Measurements from ENCODE around the gene DIP2C. TPM values are rescaled to one million over a fixed set of nuclear protein-coding genes. Genes with fewer than 3 reads are reported as not detected.

Gene DIP2C
- total RNA-seq, 1 experiment from 2014 or later, result 11.0 TPM

DNA sequence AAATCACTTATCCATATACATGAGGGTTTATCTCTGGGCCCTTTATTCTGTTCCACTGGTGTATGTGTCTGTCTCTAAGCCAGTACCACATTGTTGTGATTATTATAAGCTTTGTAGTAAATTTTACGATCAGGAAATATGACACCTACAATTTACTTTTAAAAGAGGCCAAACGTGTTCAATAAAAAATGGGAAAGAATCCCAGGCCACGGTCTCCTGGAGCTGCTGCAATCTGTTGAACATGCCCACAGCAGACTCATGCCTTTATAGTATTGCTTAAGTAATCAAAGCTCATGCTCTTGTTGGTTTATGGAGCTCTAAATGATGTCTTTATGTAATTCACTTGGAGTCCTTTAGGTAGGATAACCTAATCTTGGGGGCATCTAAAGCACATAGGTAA lies 281.2 kb downstream of the DIP2C start:
- no peaks in the 10 kb centered on the region for H3K4me1 Mint-ChIP-seq
- no peaks in the 10 kb centered on the region for H3K27me3 Mint-ChIP-seq (ENCODE audit: low read depth)
- ChIA-PET CTCF (interaction anchor here (1.5 to 1.9 kb wide), 2 partner anchors 9 to 177 kb away, joined by 3 to 5 read pairs; no protein-coding TSS in a partner anchor), POLR2A (no interaction called here)
- no peak for DNase-seq (ENCODE audit: low spot score)
- H3K9me3 Mint-ChIP-seq, result no peaks in the 10 kb centered on the region
- H3K36me3 Mint-ChIP-seq, result peaks cover 7% of the 10 kb centered on the region; the same call in 1 of the 2 replicates
- no peak overlapping the region for H3K27ac Mint-ChIP-seq
- TF ChIP-seq, protein P1, sequence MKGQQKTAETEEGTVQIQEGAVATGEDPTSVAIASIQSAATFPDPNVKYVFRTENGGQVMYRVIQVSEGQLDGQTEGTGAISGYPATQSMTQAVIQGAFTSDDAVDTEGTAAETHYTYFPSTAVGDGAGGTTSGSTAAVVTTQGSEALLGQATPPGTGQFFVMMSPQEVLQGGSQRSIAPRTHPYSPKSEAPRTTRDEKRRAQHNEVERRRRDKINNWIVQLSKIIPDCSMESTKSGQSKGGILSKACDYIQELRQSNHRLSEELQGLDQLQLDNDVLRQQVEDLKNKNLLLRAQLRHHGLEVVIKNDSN (CRISPR knock-in tag; IDR thresholded peaks at IDR 0.05), result no peak
- TF ChIP-seq, protein P2, sequence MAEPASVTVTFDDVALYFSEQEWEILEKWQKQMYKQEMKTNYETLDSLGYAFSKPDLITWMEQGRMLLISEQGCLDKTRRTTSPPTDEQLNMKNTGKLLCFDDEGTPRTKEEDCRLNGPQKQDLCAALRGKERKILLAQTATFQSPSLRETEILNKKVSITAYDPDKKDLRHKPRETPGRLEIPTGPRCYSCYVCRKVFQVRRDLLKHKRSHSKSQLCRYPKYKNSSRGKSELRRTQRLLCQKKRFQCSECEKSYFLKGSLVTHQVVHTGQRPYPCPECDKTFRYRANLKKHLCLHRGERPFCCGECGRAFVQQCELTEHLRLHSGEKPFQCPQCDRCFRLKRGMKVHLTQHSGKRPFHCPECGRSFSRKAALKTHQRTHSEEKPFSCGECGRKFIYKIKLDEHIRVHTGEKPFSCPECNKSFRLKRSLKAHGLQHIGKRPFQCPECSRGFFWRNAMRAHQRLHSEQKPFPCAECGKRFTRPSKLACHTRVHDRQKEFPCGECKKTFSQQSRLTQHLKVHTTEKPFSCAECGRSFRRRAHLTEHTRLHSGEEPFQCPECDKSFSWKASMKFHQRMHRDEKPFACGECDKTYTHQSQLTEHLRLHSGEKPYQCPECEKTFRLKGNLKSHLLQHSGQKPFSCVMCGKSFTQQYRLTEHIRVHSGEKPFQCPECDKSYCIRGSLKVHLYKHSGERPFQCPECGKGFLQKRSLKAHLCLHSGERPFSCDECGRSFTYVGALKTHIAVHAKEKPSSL (CRISPR knock-in tag; conservative IDR thresholded peaks at IDR 0.05), result no peak
- no peak for TF ChIP-seq FOXP1 (CRISPR knock-in tag; IDR thresholded peaks at IDR 0.05; ENCODE audit: borderline replicate concordance)
- TF ChIP-seq, protein P3, sequence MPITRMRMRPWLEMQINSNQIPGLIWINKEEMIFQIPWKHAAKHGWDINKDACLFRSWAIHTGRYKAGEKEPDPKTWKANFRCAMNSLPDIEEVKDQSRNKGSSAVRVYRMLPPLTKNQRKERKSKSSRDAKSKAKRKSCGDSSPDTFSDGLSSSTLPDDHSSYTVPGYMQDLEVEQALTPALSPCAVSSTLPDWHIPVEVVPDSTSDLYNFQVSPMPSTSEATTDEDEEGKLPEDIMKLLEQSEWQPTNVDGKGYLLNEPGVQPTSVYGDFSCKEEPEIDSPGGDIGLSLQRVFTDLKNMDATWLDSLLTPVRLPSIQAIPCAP (CRISPR knock-in tag; IDR thresholded peaks at IDR 0.05), result no peak
- no peak for TF ChIP-seq CREM (CRISPR knock-in tag; IDR thresholded peaks at IDR 0.05)
- TF ChIP-seq, protein P4, sequence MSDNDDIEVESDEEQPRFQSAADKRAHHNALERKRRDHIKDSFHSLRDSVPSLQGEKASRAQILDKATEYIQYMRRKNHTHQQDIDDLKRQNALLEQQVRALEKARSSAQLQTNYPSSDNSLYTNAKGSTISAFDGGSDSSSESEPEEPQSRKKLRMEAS (CRISPR knock-in tag; IDR thresholded peaks at IDR 0.05), result no peak
- no peak for TF ChIP-seq ATF1 (CRISPR knock-in tag; IDR thresholded peaks at IDR 0.05)
- no peak for TF ChIP-seq GTF2I (CRISPR knock-in tag; conservative IDR thresholded peaks at IDR 0.05)
- TF ChIP-seq ZBTB21 (CRISPR knock-in tag; IDR thresholded peaks at IDR 0.05; ENCODE audit: borderline replicate concordance), result no peak
- TF ChIP-seq NR2C2 (CRISPR knock-in tag; IDR thresholded peaks at IDR 0.05), result no peak
- TF ChIP-seq, protein P5, sequence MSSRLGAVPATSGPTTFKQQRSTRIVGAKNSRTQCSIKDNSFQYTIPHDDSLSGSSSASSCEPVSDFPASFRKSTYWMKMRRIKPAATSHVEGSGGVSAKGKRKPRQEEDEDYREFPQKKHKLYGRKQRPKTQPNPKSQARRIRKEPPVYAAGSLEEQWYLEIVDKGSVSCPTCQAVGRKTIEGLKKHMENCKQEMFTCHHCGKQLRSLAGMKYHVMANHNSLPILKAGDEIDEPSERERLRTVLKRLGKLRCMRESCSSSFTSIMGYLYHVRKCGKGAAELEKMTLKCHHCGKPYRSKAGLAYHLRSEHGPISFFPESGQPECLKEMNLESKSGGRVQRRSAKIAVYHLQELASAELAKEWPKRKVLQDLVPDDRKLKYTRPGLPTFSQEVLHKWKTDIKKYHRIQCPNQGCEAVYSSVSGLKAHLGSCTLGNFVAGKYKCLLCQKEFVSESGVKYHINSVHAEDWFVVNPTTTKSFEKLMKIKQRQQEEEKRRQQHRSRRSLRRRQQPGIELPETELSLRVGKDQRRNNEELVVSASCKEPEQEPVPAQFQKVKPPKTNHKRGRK (CRISPR knock-in tag; IDR thresholded peaks at IDR 0.05; ENCODE audit: borderline replicate concordance), result no peak
- TF ChIP-seq ESRRA (CRISPR knock-in tag; IDR thresholded peaks at IDR 0.05; ENCODE audit: borderline replicate concordance), result no peak
- TF ChIP-seq, protein P6, sequence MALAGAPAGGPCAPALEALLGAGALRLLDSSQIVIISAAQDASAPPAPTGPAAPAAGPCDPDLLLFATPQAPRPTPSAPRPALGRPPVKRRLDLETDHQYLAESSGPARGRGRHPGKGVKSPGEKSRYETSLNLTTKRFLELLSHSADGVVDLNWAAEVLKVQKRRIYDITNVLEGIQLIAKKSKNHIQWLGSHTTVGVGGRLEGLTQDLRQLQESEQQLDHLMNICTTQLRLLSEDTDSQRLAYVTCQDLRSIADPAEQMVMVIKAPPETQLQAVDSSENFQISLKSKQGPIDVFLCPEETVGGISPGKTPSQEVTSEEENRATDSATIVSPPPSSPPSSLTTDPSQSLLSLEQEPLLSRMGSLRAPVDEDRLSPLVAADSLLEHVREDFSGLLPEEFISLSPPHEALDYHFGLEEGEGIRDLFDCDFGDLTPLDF (CRISPR knock-in tag; IDR thresholded peaks at IDR 0.05), result no peak
- TF ChIP-seq ZNF121 (CRISPR knock-in tag; IDR thresholded peaks at IDR 0.05), result no peak
- TF ChIP-seq CBFB (CRISPR knock-in tag; IDR thresholded peaks at IDR 0.05; ENCODE audit: low read depth), result no peak
- TF ChIP-seq, protein P7, sequence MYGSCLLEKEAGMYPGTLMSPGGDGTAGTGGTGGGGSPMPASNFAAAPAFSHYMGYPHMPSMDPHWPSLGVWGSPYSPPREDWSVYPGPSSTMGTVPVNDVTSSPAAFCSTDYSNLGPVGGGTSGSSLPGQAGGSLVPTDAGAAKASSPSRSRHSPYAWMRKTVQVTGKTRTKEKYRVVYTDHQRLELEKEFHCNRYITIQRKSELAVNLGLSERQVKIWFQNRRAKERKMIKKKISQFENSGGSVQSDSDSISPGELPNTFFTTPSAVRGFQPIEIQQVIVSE (CRISPR knock-in tag; IDR thresholded peaks at IDR 0.05; ENCODE audit: borderline replicate concordance), result no peak
- no peak for TF ChIP-seq ZNF317 (CRISPR knock-in tag; IDR thresholded peaks at IDR 0.05; ENCODE audit: borderline replicate concordance, low read depth)
- no peak for ATAC-seq
- H3K4me3 Mint-ChIP-seq, result no peak overlapping the region

DNA sequence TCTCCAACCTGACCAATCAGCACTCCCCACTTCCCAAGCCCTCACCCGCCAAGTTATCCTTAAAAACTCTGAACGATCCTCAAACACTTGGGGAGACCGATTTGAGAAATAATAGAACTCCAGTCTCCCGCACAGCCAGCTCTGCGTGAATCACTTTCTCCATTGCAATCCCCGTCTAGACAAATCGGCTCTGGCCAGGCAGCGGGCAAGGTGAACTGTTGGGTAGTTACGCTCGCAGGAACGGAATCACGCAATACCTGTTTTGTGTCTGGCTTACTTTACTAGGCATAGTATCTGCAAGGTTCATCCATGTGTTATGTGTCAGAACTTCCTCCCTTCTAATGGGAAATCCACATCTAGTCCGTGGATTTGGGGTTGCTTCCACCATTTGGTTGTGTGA lies 282.5 kb downstream of the DIP2C start:
- Mint-ChIP-seq H3K4me3 (no peak overlapping the region), H3K4me1 (no peaks in the 10 kb centered on the region), H3K27me3 (ENCODE audit: low read depth) (no peaks in the 10 kb centered on the region), H3K27ac (no peak overlapping the region), H3K36me3 (peaks cover 7% of the 10 kb centered on the region; the same call in 1 of the 2 replicates), H3K9me3 (no peaks in the 10 kb centered on the region)
- DNase-seq (ENCODE audit: low spot score) (no peak), ATAC-seq (no peak)
- ChIA-PET POLR2A (no interaction called here), CTCF (no interaction called here)
- no peak for TF ChIP-seq GRHL2 (CRISPR knock-in tag; IDR thresholded peaks at IDR 0.05; ENCODE audit: insufficient replicate concordance, severe bottlenecking)
- TF ChIP-seq NFE2L1 (CRISPR knock-in tag; IDR thresholded peaks at IDR 0.05), result no peak
- no peak for TF ChIP-seq EMX1 (CRISPR knock-in tag; IDR thresholded peaks at IDR 0.05)
- TF ChIP-seq, protein P8, sequence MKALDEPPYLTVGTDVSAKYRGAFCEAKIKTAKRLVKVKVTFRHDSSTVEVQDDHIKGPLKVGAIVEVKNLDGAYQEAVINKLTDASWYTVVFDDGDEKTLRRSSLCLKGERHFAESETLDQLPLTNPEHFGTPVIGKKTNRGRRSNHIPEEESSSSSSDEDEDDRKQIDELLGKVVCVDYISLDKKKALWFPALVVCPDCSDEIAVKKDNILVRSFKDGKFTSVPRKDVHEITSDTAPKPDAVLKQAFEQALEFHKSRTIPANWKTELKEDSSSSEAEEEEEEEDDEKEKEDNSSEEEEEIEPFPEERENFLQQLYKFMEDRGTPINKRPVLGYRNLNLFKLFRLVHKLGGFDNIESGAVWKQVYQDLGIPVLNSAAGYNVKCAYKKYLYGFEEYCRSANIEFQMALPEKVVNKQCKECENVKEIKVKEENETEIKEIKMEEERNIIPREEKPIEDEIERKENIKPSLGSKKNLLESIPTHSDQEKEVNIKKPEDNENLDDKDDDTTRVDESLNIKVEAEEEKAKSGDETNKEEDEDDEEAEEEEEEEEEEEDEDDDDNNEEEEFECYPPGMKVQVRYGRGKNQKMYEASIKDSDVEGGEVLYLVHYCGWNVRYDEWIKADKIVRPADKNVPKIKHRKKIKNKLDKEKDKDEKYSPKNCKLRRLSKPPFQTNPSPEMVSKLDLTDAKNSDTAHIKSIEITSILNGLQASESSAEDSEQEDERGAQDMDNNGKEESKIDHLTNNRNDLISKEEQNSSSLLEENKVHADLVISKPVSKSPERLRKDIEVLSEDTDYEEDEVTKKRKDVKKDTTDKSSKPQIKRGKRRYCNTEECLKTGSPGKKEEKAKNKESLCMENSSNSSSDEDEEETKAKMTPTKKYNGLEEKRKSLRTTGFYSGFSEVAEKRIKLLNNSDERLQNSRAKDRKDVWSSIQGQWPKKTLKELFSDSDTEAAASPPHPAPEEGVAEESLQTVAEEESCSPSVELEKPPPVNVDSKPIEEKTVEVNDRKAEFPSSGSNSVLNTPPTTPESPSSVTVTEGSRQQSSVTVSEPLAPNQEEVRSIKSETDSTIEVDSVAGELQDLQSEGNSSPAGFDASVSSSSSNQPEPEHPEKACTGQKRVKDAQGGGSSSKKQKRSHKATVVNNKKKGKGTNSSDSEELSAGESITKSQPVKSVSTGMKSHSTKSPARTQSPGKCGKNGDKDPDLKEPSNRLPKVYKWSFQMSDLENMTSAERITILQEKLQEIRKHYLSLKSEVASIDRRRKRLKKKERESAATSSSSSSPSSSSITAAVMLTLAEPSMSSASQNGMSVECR (CRISPR knock-in tag; IDR thresholded peaks at IDR 0.05; ENCODE audit: borderline replicate concordance), result no peak
- TF ChIP-seq FOXJ3 (CRISPR knock-in tag; IDR thresholded peaks at IDR 0.05; ENCODE audit: borderline replicate concordance), result no peak
- no peak for TF ChIP-seq MXD4 (CRISPR knock-in tag; IDR thresholded peaks at IDR 0.05; ENCODE audit: borderline replicate concordance)
- no peak for TF ChIP-seq MYBL2 (CRISPR knock-in tag; IDR thresholded peaks at IDR 0.05)

Data from WTC11 (cell line).